Stimulated activated CD8-positive, alpha-beta memory T cell treated with anti-CD3 and anti-CD28 coated beads, Interleukin-4, amount 100 ng/mL, for 4 hours (primary cell): ENCODE measurements around the gene EXD3.

Source experiments
- DNase-seq, 2 donors: peaks; one replicate each; pipeline ENCODE4 v3.0.0-alpha.2; 2020; ENCODE audit warnings: low read depth in 2 of 2, low spot score in 1 of 2

Gene EXD3

GRCh38 chr9:137309368-137310188, 113.4 kb downstream of the EXD3 start:
- no peak for DNase-seq

- no peak for DNase-seq
These were observed 114.8 kb downstream of the EXD3 start for GRCh38 chr9:137308057-137308619.

- DNase-seq: no peak
These were observed 115.5 kb downstream of the EXD3 start for GRCh38 chr9:137307255-137308056.

GRCh38 chr9:137306850-137307254, 116.1 kb downstream of the EXD3 start:
- DNase-seq: no peak

DNA sequence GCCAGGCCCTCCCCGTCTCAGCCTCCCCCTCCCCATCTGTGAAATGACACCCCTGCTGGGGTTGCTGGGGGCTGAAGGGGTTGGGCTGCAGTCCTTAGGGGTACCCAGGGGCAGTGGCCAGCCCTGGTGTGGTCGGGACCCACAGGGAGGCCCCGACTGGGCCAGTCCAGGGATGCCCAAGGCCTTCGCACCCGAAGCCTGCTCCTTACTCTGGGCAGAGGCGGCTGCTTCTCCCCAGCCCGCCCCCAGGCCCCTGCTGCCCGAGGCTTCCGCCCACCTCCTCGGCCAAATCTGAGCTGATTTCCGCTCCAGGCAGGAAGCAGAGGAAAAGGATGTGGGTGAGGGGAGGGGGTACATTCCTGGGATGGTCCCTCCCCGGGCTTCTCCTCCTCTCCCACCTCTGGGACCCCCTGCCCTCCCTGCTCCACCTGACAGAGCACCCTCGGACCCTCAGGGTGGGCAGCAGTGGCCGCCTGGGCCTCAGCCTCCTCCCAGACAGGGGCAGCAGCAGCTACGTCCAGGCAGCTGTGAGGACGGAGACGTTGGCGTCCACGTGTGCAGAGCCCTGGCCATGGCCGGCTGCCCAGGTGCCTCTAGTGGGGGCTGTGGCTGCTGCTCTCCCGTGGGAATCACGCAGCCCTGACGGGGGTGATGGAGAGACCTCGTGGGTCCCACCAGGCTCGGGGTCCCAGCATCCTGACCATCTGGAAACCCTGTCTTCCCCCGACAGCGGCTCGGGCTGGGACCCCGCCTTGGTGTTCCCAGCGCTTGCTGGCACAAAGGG, 116.7 kb downstream of the EXD3 start:
- no peak for DNase-seq

- no peak for DNase-seq
These were observed 117.2 kb downstream of the EXD3 start for GRCh38 chr9:137305798-137306065.

- peak in 1 of 2 donors; percentile 23 for DNase-seq
These were observed 117.7 kb downstream of the EXD3 start for GRCh38 chr9:137305060-137305797.

DNA sequence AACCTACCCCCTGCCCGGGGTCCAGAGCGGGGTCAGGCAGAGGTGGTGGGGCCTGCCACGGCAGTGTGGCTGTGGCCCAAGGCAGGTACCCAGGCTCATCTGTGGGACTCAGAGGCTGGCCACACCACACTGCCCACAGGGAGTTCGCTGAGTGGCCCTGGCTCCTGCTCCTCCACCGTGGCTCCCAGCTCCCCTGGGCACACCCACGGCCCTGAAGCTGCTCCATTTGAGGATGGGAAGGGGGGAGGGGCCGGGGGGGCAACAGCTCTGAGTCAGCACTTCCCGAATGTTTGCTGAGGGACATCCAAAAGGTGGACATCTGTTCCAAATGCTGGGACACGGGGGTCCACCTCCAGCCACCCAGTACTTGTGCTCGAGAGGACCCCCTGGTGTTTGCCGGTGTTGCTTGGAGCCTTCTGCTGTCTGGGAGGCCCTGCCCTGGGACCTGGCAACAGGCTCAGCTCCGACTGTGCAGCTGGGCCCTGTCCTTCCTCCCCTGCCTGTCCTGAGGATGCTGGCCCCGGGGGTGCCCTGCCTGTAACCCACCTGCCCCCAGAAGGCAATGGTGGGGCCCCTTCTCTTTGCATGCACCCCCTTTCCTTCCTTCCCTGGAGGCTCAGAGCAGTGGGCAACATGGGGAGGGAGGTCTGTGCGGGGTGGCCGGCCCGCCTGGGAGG, 118.4 kb downstream of the EXD3 start:
- no peak for DNase-seq

DNA sequence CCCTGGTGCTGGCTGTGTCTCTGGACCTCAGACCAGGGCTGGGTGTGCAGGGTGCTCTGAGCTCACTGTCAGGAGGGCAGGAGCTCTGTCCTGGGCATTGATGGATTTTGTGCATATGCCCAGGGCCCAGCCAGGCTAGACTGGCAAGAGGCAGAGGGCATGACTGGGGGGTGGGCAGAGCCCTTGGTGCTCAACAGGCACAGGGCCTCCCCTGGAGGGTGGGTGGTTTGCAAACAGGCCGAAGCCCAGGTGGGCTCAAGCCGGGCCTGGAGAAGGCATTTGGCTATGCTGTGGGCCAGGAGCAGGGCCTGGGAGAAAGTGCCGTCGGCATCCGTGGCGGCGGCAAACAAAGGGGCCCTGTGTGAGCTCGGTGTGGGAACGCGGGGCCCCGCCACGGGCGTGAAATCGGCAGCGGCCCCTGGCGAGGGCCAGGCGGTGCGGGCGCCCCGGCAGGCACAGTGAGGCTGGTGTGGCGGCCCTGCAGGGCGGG, 119.0 kb downstream of the EXD3 start:
- DNase-seq: no peak

DNA sequence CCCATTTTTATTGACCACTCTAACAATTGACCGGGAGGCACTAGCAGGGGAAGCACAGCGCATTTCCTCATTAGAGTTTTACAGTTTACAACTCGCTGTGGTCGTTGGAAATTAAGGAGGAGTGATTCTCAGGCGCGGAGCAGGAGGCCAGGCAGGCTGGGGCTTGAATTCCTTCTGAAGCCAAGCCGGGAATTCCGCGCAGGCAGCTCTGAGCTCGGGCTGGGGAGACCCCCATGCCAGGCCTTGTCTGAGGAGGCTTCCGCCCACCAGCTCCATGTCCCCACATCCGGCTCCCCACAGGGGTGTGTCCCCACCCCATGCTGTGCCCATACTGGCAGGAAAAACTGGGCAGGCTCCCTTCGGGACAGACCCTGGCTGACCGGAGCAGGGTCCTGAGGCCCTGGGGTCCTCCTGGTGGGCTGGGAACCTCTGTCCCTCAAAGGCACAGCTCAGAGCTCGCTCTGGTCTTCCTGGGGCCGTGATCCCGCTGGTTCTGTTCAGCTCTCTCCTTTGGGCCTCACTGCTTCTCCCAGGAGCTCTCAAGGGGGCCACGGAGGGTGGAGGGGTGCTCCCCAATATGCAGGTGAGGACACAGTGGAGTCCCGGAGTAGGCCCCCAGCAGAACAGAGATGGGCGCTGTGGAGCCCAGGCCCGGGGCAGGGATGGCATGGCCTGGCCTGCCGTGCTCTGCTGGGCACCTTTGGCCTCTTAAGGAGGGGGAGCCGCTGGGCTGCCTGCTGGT, 119.6 kb downstream of the EXD3 start:
- DNase-seq: no peak

GRCh38 chr9:137302449-137303150, 120.4 kb downstream of the EXD3 start:
- DNase-seq: no peak

DNA sequence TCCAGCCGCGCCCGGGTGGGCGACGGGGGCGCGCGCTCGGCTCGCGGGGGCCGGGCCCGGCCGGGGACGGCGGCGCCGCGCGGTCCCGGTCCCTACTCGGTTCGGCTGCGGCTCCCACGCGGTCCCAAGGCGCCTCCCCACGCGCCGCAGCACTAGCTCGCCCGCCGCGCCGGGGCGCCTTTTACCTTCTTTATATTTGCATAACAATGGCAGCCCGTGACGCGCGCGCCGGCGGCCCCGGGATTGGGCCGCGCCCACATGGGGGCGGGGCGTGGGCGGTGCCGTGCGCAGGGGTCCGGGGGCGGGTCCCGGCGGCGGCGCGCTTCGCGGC, 120.9 kb downstream of the EXD3 start, which contains the start of gene NRARP:
NRARP (minus strand) TSS at position 154 of the 331 bp plus-strand sequence. CDS start 343 bp downstream, outside the sequence.
- peak; percentile 82 for DNase-seq

DNA sequence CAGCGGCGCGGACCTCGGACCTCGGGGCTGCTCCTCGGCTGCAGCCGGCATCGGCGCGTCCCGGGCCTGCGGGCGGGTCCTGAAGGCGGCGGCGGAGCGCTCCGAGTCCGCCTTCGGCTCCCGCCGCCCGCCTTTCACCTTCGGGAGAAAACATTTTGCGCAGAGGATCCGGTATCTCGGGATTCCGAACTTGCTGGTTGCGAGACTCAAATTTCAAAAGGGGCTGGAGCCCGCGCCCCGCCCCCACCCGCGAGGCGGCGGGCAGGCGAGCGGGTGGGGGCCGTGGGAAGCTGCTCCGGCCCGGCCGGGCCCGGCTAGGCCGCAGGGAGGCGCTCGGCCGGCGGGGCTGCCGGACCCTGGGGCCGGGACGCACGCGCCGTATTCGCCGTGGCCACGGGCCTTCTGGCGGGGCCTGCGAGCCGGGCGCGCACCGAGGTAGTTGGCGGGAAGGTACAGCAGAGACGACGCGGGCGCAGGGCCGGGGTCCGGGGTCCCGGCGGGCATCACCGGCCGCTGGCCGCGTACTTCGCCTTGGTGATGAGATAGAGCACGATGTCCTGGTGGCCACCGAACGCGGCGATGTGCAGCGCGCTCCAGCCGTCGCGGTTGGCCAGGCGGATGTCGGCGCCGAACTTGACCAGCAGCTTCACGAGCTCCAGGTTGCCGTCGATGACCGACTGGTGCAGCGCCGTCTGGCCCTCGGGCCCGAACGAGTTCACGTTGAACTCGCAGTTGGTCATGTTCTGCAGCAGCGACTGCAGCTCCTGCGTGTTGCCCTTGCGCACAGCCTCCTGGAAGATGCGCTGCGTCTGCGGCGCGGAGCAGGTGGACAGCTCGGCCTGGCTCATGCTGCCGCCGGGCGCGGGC, 121.6 kb downstream of the EXD3 start:
- DNase-seq: no peak

- no peak for DNase-seq
These were observed 122.3 kb downstream of the EXD3 start for GRCh38 chr9:137300567-137301080.

GRCh38 chr9:137299938-137300337, 123.0 kb downstream of the EXD3 start:
- DNase-seq: no peak

- no peak for DNase-seq
These were observed 123.8 kb downstream of the EXD3 start for GRCh38 chr9:137299203-137299565.

GRCh38 chr9:137298401-137299202, 124.4 kb downstream of the EXD3 start:
- no peak for DNase-seq
